K562 (cell line): ENCODE measurements around the gene KCNK6. TPM values are rescaled to one million over a fixed set of nuclear protein-coding genes. Genes with fewer than 3 reads are reported as not detected.

ENCODE experiments used
- EHMT2 ChIP-seq: fragments of 450-650 bp; IDR thresholded peaks from 2 replicates; pipeline ENCODE4 v1.6.1; 2018; ENCODE audit warnings: antibody characterized with exemption
- ESRRA ChIP-seq: fragments of 450-650 bp; IDR thresholded peaks from 2 replicates; pipeline ENCODE4 v1.6.1; 2014; ENCODE audit warnings: low read depth, mild to moderate bottlenecking, moderate library complexity, borderline replicate concordance
- GTF3C2 ChIP-seq: IDR thresholded peaks from 3 replicates; pipeline ENCODE4 v1.6.1; 2011; ENCODE audit warnings: borderline replicate concordance, mild to moderate bottlenecking, moderate library complexity; ENCODE audit not compliant: insufficient read length; ENCODE audit errors: extremely low read depth
- HMGXB4 ChIP-seq: sonication (generic); formaldehyde crosslinking; IDR thresholded peaks from 2 replicates; pipeline ENCODE4 v1.8.1; 2023; ENCODE audit warnings: mild to moderate bottlenecking, missing genetic modification reagents
- KDM5B ChIP-seq: fragments of 200-600 bp; sonication (generic); IDR thresholded peaks from 2 replicates; pipeline ENCODE4 v1.6.1; 2012; ENCODE audit warnings: low read depth, mild to moderate bottlenecking, moderate library complexity, low read length, control low read depth, inconsistent platforms; ENCODE audit not compliant: insufficient replicate concordance
- L3MBTL2 ChIP-seq: fragments of 450-650 bp; IDR thresholded peaks from 2 replicates; pipeline ENCODE4 v1.6.1; 2016; ENCODE audit warnings: mild to moderate bottlenecking, moderate library complexity
- MITF ChIP-seq: IDR thresholded peaks from 2 replicates; pipeline ENCODE4 v1.6.1; 2014; ENCODE audit warnings: antibody characterized with exemption
- NEUROD1 ChIP-seq: fragments of 150-350 bp; IDR thresholded peaks from 2 replicates; pipeline ENCODE4 v1.6.1; 2014; ENCODE audit warnings: borderline replicate concordance, low read length, low read depth; ENCODE audit not compliant: partially characterized antibody
- PHF20 ChIP-seq: fragments of 450-650 bp; IDR thresholded peaks from 2 replicates; pipeline ENCODE4 v1.6.1; 2018; ENCODE audit not compliant: partially characterized antibody
- RBBP5 ChIP-seq: fragments of 200-600 bp; sonication (generic); IDR thresholded peaks from 2 replicates; pipeline ENCODE4 v1.6.1; 2012; ENCODE audit warnings: borderline replicate concordance, mild to moderate bottlenecking, low read length, control low read depth, inconsistent platforms; ENCODE audit not compliant: insufficient read depth, poor library complexity, severe bottlenecking
- RBM14 ChIP-seq: fragments of 200-400 bp; formaldehyde crosslinking; IDR thresholded peaks from 2 replicates; pipeline ENCODE4 v1.6.1; 2018; ENCODE audit warnings: low read depth, mild to moderate bottlenecking, low read length, moderate library complexity, borderline replicate concordance; ENCODE audit not compliant: insufficient read depth
- ZNF592 ChIP-seq: fragments of 450-650 bp; IDR thresholded peaks from 2 replicates; pipeline ENCODE4 v1.6.1; 2017; ENCODE audit warnings: antibody characterized with exemption, mild to moderate bottlenecking
- polyA plus RNA-seq, 8 experiments: library from polyadenylated mRNA; depleted of rRNA in 4 of 8; stranded (reverse) in 5 of 8; unstranded in 3 of 8; fragments of >200 nt; fragmentation: Nextera tagmentation in 2 of 8; fragmentation: Illumina TruSeq in 1 of 8; extraction: Ambion mirVana in 2 of 8; extraction: Trizol in 1 of 8; gene quantifications; 2 replicates each; pipeline versions ENCODE4 v1.2.1 to v1.2.3, GENCODE V29; 2011 to 2014; ENCODE audit warnings: inconsistent platforms in 1 of 8, missing spikeins in 1 of 8
- total RNA-seq, 7 experiments: library from RNA; depleted of rRNA in 6 of 7; stranded (reverse); fragments of >200 nt in 6 of 7; fragmentation: Illumina TruSeq in 2 of 7; extraction: Trizol in 2 of 7; gene quantifications; 2 replicates each; pipeline versions ENCODE4 v1.2.1 to v1.2.3, GENCODE V29; 2011 to 2021; ENCODE audit warnings: low replicate concordance in 1 of 7

KCNK6 gene
- total and polyA plus RNA-seq, 9 of the 15 experiments (the other 6 are each of a cell fraction or from before 2014, with no cell fraction given): 0.05 to 0.42 (median 0.15) TPM

GRCh38 chr19:38315657-38316476 lies 3.8 kb upstream of the KCNK6 start, which contains the start of gene YIF1B (continued):
- TF ChIP-seq ZNF592 (0 out of 2 replicates have a peak, but pooled peaks have one; percentile 10), GTF3C2 (peak; percentile 60), ESRRA (peak; percentile 70; the same call in 1 of the 2 replicates), RBBP5 (peak; percentile 41), PHF20 (no peak), KDM5B (no peak), NEUROD1 (no peak), EHMT2 (no peak), RBM14 (no peak), L3MBTL2 (peak; percentile 60), HMGXB4 (CRISPR knock-in tag) (no peak), MITF (no peak)
